HG03045 (cell line): ENCODE data around the gene PRSS38.

Experiments
- ATAC-seq: cut with Tn5 transposase; IDR thresholded peaks from one replicate; pipeline ENCODE4 v1.9.1; 2021; ENCODE audit warnings: mild to moderate bottlenecking, moderate library complexity; ENCODE audit not compliant: unreplicated experiment

PRSS38 gene

DNA sequence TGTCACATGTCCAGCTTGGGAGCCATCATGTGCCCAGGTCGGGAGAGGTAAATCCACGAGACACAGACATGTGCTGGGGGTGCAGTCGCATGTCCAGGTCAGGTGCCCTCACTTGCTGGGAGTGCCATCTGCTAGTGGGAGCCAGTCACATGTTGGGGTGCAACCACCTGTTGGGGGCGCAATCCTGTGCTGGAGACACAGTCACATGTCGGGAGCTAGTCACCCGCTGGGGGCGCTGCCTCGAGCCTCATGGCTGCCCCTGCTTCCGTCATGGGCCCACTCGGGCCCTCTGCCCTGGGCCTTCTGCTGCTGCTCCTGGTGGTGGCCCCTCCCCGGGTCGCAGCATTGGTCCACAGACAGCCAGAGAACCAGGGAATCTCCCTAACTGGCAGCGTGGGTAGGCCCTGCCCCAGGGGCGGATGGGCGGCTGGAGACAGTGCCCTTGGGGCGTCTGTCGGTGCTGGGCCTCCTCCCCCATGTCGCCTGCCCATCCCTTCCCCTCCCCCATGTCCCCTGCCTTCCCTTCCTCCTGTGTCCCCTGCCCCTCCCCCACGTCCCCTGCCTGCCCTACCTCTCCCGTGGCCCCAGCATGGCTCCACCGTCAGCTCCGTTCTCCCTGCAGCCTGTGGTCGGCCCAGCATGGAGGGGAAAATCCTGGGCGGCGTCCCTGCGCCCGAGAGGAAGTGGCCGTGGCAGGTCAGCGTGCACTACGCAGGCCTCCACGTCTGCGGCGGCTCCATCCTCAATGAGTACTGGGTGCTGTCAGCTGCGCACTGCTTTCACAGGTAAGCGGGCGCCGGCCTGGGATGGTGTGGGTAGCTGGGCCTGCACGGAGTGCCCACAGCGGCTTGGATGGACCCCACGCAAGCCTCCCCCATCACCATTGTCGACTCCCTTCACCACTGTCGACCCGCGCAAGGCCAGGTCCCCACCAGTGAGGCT, at the start of gene PRSS38:
TSS of gene PRSS38 (plus strand) at position 208 of the 942 bp plus-strand sequence. CDS start at position 250, 42 bp downstream.
- ATAC-seq = no peak

DNA sequence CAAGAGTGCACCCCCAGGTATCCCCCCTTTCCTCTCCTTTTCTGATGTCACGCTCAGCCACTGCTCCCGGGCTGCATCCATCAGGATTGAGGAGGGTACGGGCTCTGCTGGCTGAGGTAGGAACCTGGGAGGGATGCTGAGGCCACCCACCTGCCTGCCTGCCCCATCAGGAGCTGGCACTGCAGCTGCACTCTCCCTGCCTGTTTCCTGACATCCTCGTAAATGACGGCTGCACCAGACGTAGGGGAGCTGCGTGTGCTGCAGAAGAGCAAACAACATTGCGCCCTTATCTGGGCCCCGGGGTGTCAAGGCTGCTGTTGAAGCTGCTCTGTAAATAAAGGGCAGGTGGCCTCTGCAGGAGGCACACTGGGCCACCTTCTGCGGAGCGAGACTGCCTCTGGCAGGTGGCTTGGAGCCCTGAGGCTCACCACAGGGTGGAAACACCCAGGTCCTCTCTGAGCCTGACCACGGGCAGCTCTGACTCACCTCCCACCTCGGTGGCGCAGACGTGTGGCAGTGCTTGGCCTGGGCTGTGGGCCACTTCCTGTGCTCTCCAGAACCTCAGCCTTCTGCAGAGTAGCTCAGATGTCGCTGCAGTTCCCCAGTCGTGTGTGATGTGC, 49.4 kb upstream of the PRSS38 start:
- no peak for ATAC-seq

DNA sequence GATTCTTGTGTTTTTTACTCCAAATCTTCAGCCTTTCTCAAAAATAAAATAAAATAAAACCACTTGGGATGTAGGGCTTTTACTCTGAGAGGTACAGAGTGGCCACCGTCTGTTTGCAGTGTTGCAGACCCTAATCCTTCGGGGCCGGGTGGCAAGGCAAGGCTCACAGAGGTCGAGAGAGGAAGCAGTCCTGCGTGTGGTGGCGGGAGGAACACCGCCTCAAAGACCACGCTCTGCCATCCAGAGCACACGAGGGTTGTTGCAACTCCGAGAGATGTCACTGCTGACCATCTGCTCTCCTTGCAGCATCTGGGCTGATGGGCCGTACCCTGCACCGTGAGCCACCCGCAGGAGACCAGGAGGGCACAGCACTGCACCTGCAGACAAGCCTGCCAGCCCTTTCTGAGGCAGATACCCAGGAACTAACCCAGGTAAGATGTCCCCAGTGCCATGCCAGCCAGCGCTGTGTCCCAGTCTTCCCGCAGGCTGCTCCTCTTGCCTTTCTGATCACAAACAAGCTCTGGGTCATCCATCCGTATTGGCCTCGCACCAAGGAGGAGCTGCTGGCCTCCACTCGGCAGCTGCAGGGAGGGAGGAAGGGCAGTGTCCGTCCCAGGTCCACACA, 48.7 kb upstream of the PRSS38 start:
- ATAC-seq = no peak

GRCh38 chr1:227767401-227768124, 47.9 kb upstream of the PRSS38 start:
- ATAC-seq = no peak

- no peak for ATAC-seq
These were observed 47.4 kb upstream of the PRSS38 start for GRCh38 chr1:227768125-227768439.

- no peak for ATAC-seq
These were observed 46.8 kb upstream of the PRSS38 start for GRCh38 chr1:227768640-227769039.

- ATAC-seq = no peak
These were observed 46.2 kb upstream of the PRSS38 start for GRCh38 chr1:227769047-227769935.

- no peak for ATAC-seq
These were observed 45.5 kb upstream of the PRSS38 start for GRCh38 chr1:227769936-227770494.

DNA sequence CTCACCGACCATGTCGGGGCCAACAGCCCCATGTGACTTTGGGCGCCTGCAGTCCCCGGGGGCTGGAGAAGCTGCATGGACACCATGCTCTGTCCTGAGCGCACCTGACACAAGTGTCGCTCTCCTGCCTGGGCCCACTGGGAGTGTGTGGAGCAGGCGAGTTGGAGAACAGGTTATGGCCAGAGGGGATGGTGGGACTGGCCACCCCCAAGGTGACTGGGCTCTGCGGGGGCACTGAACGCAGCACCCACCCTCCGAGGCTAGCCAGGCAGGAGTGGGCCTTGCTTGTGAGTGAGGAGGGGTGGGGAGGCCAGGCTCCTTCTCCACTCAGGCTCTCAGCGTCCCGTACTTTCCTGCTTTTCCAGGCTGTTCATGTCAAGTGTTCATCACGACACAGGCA, 44.7 kb upstream of the PRSS38 start:
- no peak for ATAC-seq

- no peak for ATAC-seq
These were observed 44.1 kb upstream of the PRSS38 start for GRCh38 chr1:227771326-227771725.

- ATAC-seq = no peak
These were observed 43.7 kb upstream of the PRSS38 start for GRCh38 chr1:227771771-227772170.

- ATAC-seq = no peak
These were observed 41.9 kb upstream of the PRSS38 start for GRCh38 chr1:227773558-227773957.

GRCh38 chr1:227774051-227774731, 41.3 kb upstream of the PRSS38 start:
- ATAC-seq = no peak

GRCh38 chr1:227774821-227775661, 40.4 kb upstream of the PRSS38 start:
- no peak for ATAC-seq

GRCh38 chr1:227775841-227776240, 39.6 kb upstream of the PRSS38 start:
- ATAC-seq = no peak

GRCh38 chr1:227776331-227776771, 39.1 kb upstream of the PRSS38 start:
- no peak for ATAC-seq

DNA sequence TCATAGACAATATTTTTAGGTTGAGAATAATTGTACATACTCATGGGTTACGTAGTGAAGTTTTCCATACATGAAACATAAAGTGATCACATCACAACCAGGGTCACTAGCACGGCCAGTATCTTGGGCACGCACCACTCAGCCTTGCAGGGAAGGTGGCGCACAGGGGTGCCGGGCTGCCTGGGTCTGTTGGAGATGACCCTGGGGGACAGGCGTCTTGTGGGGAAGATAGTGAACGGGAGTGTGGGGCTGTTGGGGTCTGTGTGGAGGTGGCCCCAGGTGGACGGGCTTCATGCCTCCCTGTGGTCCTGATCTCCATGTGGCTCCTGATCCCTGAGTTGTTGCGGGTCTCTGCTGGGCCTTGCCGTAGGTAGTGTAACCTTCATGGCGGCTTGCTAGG, 38.3 kb upstream of the PRSS38 start:
- no peak for ATAC-seq

DNA sequence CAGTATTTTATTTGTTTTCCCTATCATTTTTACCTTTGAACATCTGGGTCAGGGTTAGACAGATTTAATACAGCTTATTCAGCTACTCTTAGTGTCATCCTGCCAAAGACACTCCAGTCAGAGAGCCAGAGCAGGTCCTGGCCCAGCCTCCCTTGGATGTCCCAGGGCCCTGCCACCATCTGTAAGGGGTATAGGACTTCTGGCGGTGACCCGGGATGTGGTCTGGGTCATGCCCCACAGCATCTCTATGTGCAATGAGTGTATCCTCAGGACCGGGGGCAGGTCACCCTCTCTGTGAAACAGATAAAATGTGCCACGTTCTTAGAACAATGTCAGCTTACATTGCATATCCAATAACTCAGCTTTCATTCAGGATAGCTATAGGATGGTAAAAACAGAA, 37.8 kb upstream of the PRSS38 start:
- no peak for ATAC-seq
